Chondrocyte (in vitro differentiated cells): ENCODE measurements around the gene PUS1. TPM values are rescaled to one million over a fixed set of nuclear protein-coding genes. Genes with fewer than 3 reads are reported as not detected.
"Not testable (repeated sequence)": the region's sequence is repeated elsewhere in the genome, so short reads cannot be mapped to it uniquely, and the experiment has no call there.

Experiments
- DNase-seq: peaks from one replicate; pipeline ENCODE4 v3.0.0; 2021; ENCODE audit warnings: mixed read lengths, low spot score
- H3K27ac Mint-ChIP-seq: one replicate; pipeline ENCODE4 v1.8.0; 2021; ENCODE audit warnings: mild to moderate bottlenecking, moderate library complexity, mixed read lengths; ENCODE audit not compliant: unreplicated experiment
- H3K27me3 Mint-ChIP-seq: 2 replicates; pipeline ENCODE4 v1.8.0; 2021; ENCODE audit warnings: low read depth, mixed read lengths
- H3K36me3 Mint-ChIP-seq: 2 replicates; pipeline ENCODE4 v1.8.0; 2021; ENCODE audit warnings: low read depth, mixed read lengths
- H3K4me1 Mint-ChIP-seq: 2 replicates; pipeline ENCODE4 v1.8.0; 2021; ENCODE audit warnings: low read depth, mild to moderate bottlenecking, mixed read lengths
- H3K4me3 Mint-ChIP-seq: one replicate; pipeline ENCODE4 v1.8.0; 2021; ENCODE audit warnings: mild to moderate bottlenecking, moderate library complexity, mixed read lengths; ENCODE audit not compliant: unreplicated experiment
- H3K9me3 Mint-ChIP-seq: 2 replicates; pipeline ENCODE4 v1.8.0; 2021; ENCODE audit warnings: low read depth, mixed read lengths
- total RNA-seq: library from RNA; stranded (reverse); gene quantifications from 3 replicates; pipeline ENCODE4 v1.2.1, GENCODE V29; 2021
- TF ChIP-seq, protein P1 (sequence below): fragments of 200-600 bp; sonication (generic); IDR thresholded peaks from 2 replicates; pipeline ENCODE4 v1.5.0; 2021; ENCODE audit warnings: antibody characterized with exemption, mild to moderate bottlenecking, moderate library complexity

Gene PUS1
- total RNA-seq, 1 donor from 2014 or later: 19.8 TPM

DNA sequence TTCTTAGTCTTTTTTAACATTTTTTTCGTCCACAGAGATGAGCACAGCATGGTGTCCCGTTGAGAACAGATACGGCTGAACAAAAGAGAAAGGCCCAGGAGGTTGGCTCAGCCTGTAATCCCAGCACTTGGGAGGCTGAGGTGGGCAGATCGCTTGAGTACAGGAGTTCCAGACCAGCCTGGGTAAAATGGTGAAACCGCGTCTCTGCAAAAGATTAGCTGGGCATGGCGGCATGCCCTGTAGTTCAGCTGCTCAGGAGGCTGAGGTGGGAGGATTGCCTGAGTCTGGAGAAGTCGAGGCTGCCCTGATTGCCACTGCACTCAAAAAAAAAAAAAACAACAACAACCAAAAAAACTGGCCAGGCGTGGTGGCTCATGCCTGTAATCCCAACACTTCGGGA is 14.8 kb downstream of the PUS1 start:
- H3K27me3 Mint-ChIP-seq: no peaks in the 10 kb centered on the region
- peaks cover 13% of the 10 kb centered on the region for H3K36me3 Mint-ChIP-seq
- peak; percentile 38 for DNase-seq
- H3K27ac Mint-ChIP-seq: no peak overlapping the region
- H3K4me1 Mint-ChIP-seq: peaks cover 6% of the 10 kb centered on the region
- H3K4me3 Mint-ChIP-seq: no peak overlapping the region
- TF ChIP-seq, protein P1, sequence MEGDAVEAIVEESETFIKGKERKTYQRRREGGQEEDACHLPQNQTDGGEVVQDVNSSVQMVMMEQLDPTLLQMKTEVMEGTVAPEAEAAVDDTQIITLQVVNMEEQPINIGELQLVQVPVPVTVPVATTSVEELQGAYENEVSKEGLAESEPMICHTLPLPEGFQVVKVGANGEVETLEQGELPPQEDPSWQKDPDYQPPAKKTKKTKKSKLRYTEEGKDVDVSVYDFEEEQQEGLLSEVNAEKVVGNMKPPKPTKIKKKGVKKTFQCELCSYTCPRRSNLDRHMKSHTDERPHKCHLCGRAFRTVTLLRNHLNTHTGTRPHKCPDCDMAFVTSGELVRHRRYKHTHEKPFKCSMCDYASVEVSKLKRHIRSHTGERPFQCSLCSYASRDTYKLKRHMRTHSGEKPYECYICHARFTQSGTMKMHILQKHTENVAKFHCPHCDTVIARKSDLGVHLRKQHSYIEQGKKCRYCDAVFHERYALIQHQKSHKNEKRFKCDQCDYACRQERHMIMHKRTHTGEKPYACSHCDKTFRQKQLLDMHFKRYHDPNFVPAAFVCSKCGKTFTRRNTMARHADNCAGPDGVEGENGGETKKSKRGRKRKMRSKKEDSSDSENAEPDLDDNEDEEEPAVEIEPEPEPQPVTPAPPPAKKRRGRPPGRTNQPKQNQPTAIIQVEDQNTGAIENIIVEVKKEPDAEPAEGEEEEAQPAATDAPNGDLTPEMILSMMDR: no peak
- H3K9me3 Mint-ChIP-seq: no peaks in the 10 kb centered on the region

DNA sequence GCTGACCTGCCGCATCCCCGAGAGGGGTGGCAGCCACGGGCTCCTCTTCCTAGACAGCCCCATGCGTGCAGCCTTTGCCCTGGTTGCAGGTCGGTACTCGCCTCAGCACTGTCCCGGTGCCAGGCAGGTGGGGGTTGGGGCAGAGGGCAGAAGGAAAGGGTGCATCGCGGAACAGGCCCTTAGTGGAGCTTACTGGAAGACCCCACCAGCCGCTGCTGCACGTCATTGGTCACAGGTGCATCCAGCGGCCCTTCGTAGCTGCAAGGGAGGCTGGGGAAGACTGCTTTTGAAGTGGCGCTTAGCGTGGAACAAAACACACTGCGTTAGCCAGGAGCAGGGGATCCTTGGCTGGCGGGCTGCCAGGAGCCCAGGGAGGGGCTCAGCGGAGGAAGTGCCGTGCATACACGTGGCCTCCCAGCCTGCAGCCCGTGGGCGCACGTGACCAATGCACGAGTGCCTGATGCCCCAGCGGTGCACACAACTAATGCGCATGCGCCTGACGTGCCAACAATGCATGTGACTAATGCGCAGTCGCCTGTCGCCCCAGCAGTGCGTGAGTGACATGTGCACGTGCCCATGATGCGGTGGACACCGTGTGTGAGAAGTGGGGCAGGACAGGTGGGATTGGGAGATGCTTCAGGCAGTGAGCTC is 15.7 kb downstream of the PUS1 start:
- Mint-ChIP-seq H3K4me3 (no peak overlapping the region), H3K36me3 (peaks cover 13% of the 10 kb centered on the region), H3K27ac (no peak overlapping the region), H3K4me1 (peaks cover 6% of the 10 kb centered on the region), H3K27me3 (no peaks in the 10 kb centered on the region), H3K9me3 (no peaks in the 10 kb centered on the region)
- DNase-seq: peak; percentile 91
- TF ChIP-seq, protein P1: no peak

DNA sequence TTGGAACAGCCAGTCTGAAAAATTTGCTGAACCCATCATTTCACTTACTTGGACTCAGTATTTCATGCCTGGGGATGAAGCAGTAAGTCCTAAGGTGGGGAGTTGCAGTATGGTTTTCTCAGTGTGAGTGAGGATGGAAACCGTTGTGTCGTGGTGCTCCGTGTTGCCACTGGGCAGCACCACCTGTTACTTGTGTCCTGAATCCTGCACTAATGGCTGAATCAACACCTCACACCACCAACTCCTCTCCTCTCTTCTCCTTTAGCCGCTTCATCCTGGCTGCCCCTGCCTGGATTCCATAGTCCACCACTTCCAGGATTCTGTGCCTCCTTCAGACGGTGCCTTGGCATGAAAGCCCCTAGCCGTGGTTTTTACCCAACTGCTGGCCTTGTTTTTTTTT is 17.7 kb downstream of the PUS1 start:
- Mint-ChIP-seq H3K36me3 (peaks cover 6% of the 10 kb centered on the region), H3K27me3 (no peaks in the 10 kb centered on the region), H3K27ac (no peak overlapping the region), H3K4me1 (peaks cover 12% of the 10 kb centered on the region), H3K9me3 (no peaks in the 10 kb centered on the region), H3K4me3 (no peak overlapping the region)
- TF ChIP-seq, protein P1: no peak
- no peak for DNase-seq

DNA sequence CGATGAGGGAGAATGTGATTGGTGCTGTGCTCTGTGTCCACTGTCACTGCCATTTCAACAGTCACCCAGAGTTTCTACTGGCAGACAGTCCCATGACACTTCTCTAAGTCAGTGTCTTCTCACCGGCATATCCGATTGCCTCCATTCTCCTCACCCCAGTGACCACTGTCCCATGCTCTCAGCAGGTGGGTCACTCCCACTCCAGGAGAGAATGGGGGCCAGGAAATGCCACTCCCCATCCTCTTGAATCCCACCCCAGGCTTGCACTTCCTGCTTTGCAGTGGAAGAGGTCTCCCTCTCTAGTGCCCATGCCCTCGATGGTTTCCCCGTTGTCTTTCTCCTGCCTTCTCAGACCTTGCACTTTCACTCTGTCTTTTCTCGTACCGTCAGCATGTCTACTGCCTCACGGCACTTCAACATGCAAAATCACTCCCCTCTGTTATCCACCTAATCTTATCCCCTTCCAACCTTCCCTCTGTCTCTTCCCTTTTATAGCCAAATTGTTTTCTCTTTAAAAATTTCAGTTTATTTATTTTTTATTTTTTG is 18.5 kb downstream of the PUS1 start:
- H3K27ac Mint-ChIP-seq: peak overlapping the region; percentile 61
- peaks cover 14% of the 10 kb centered on the region for H3K4me1 Mint-ChIP-seq
- H3K27me3 Mint-ChIP-seq: no peaks in the 10 kb centered on the region
- H3K4me3 Mint-ChIP-seq: no peak overlapping the region
- no peak for DNase-seq
- H3K9me3 Mint-ChIP-seq: no peaks in the 10 kb centered on the region
- TF ChIP-seq, protein P1: no peak
- H3K36me3 Mint-ChIP-seq: peaks cover 6% of the 10 kb centered on the region

DNA sequence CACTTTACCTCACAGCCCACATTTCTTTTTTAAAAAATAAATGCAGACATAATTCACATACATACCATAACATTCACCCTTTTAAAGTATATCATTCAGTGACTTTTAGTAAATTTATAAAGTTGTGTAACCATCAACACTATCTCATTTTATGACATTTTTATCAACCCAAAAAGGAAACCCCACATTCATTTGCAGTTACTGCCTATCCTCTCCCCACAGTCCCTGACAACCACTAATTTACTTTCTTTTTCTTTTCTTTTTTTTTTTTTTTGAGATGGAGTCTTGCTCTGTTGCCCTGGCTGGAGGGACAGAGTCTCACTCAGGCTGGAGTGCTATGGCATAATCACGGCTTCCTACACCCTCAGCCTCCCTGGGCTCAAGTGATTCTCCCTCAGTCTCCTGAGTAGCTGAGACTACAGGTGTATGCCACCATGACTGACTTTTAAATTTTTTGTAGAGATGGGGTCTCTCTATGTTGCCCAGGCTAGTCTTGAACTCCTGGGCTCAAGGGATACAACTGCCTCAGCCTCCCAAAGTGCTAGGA is 19.2 kb downstream of the PUS1 start:
- DNase-seq: no peak
- Mint-ChIP-seq H3K27ac (peak overlapping the region; percentile 61), H3K4me1 (peaks cover 19% of the 10 kb centered on the region), H3K36me3 (peaks cover 6% of the 10 kb centered on the region), H3K27me3 (no peaks in the 10 kb centered on the region), H3K4me3 (peak overlapping the region; percentile 6), H3K9me3 (no peaks in the 10 kb centered on the region)
- TF ChIP-seq, protein P1: no peak

DNA sequence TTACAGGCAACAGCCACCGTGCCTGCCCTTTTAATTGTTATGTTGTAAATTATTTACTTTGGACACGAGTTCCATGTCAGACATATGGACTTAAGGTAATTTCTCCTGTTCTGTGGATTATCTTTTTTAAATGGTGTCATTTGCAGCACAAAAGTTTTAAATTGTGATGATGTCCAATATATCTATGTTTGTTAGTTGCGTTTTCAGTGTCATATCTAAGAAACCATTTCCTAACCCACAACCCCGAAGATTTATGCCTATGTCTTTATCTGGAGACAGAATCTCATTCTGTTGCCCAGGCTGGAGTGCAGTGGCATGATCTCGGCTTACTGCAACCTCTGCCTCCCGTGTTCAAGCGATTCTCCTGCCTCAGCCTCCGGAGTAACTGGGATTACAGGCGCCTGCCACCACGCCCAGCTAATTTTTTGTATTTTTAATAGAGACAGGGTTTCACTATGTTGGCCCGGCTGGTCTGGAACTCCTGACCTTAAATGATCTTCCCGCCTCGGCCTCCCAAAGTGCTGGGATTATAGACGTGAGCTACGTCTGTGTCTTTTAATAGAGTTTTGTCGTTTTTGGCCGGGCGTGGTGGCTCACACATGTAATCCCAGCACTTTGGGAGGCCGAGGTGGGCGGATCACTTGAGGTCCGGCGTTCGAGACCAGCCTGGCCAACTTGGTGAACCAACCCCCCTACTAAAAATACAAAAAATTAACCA is 19.8 kb downstream of the PUS1 start:
- not testable (repeated sequence) for DNase-seq, H3K9me3 Mint-ChIP-seq, H3K27me3 Mint-ChIP-seq, H3K36me3 Mint-ChIP-seq
- H3K4me3 Mint-ChIP-seq: peak overlapping the region; percentile 68
- H3K27ac Mint-ChIP-seq: peak overlapping the region; percentile 32
- peaks cover 19% of the 10 kb centered on the region for H3K4me1 Mint-ChIP-seq
